GM18870 (cell line): Measurements from ENCODE around the gene AK4.
A peak's percentile ranks its signal among the peaks of the same experiment; 100 is the strongest.
"Not testable (repeated sequence)": the region's sequence is repeated elsewhere in the genome, so short reads cannot be mapped to it uniquely, and the experiment has no call there.

Experiments used
- ATAC-seq: cut with Tn5 transposase; IDR thresholded peaks from one replicate; pipeline ENCODE4 v1.9.1; 2021; ENCODE audit warnings: moderate library complexity; ENCODE audit not compliant: unreplicated experiment

Gene AK4

GRCh38 chr1:65210325-65210724, 62.3 kb downstream of the AK4 start:
- ATAC-seq = no peak

- ATAC-seq = no peak
These were observed 63.3 kb downstream of the AK4 start for GRCh38 chr1:65211331-65211730.

DNA sequence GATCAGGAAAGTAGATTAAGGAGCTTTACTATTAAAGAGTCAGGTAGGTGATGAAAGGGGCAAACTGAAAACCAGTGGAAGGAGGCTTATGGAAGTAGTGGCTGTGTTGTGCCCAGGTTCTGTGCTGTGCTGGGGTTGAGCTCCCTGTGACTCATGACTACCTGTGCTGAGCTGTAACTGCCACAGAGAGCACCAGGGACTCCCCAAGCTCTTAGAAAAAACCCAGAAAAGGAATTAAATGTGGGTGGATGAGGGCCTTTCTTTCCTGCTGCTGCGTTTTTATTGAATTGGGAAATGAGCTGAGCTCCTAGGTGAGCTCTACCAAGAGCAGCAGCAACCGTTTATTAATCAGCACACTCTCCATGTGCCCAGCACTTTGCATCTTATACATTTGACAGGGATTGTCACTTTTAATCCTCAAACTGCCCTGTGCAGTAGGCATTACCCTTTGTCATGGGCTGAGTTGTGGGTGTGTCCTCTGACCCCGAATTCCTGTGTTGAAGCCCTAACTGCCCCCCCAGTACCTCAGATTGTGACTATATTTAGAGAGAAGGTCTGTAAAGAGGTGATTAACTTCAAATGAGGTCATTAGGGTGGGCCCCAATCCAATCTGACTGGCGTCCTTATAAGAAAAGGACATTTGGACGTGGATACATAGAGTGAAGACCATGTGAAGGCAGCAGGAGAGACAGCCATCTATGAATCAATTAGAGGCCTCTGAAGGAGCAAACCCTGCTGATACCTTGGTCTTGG, 65.4 kb downstream of the AK4 start:
- no peak for ATAC-seq

DNA sequence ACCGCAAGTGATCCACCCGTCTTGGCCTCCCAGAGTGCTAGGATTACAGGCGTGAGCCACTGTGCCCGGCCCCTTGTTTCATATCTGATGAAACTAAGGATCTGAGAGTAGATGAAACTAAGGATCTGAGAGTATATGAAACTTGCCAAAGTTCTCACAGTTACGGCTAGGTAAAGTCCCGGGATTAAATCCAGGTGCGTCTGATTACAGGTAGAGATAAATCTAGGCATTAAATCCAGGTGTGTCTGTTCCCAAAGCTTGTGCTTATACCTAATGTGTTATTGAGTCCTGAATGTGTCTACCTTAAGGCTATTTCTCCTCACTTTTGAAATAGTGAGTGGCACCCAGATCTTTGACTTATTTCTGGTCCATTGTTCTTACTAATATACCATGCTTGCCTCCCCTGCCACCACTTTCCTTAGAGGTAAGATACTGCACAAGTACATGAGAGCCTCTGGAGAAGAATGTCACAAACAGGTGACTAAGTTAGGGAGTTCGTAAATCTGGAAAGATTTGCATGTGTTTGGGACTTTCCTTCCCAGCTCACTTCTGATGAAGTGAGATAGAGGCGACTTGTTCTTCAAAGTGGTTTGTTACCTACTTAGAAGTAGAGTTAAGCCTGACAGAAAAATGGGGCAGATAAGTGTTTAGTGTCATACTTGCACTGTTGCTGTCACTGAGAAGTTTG, 66.5 kb downstream of the AK4 start:
- ATAC-seq = no peak

DNA sequence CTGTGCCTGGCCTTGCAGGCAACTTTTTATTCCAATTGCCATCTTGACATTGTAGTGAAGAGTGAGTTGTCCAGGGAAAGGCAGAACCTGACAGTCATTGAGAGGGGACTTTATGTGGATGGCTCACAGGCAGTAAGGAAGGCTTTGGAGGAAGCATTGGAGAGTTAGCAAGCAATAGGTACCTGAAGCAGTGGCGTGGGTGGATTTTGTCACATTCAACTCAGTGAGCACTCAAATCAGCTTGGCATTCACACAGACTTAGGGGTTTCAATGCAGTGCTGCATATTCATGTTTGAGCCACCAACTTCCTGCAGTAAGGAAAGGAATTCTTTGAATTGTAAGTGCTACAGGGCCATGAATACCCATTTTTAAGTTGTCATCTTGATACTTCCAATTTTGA, 69.0 kb downstream of the AK4 start:
- no peak for ATAC-seq

GRCh38 chr1:65221638-65222339, 73.8 kb downstream of the AK4 start:
- ATAC-seq = no peak

- ATAC-seq = no peak
These were observed 74.4 kb downstream of the AK4 start for GRCh38 chr1:65222340-65222940.

GRCh38 chr1:65224681-65225091, 76.7 kb downstream of the AK4 start:
- ATAC-seq = no peak

DNA sequence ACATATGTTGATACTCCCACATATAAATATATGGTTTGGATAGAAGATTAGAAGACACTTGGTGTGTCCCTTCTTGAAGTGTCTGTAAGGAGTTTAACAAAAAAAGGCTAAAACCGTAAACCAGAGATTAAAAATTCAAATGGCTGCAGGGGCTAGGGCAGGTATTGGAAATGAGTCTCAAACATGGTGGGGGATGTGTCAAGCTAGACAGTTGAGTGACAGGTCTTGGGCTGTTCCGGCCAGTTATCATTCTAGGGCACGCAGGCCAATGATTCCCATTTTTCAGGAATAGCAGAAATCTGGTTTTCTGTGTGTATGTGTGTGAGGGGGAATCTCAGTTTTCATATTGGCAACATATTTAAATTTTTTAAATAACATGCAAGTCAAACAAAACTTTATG, 77.2 kb downstream of the AK4 start:
- ATAC-seq = no peak

DNA sequence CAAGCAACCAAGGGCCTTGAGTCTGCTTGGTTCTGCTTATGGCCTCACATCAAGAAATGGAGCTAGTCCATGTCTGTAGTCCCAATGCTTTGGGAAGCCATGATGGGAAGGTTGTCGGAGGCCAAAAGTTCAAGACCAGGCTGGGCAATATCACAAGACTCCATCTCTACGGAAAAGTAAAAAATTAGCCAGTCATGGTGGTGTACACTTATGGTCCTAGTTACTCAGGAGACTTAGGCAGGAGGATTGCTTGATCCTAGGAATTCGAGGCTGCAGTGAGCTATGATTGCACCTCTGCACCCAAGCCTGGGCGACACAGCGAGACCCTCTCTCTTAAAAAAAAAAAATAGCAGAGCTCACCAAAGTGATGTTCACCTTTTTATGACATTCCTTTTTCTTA, 81.2 kb downstream of the AK4 start:
- ATAC-seq = no peak

DNA sequence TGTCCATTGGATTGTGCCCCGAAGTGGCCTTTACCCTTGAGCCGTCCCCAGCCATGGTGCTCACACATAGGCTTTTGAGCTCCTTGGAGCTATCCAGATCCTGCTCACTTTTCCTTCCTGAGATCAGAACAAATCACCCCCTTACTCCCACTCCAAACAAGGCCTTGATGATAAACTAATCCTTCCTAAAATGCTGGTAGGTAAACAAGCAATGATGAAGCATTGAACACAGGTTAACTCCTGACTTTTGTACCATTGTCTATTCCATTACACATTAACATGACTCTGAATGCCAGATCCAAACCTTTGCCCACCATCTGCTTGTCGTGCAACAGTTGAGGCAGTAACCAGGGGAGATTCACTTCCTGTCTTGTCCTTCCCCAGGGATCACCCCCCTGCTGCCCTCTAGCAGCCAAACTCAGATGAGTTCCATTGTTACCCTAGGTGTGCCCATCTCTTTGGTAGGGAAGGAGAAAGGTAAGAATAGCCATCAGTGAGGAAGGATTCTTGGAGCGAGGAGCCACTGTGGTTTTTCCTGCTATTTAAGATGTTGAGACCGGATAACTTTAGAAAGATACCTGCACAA, 81.8 kb downstream of the AK4 start:
- no peak for ATAC-seq

- ATAC-seq = peak; percentile 69
These were observed 82.9 kb downstream of the AK4 start for GRCh38 chr1:65230731-65231481.

GRCh38 chr1:65231718-65232330, 83.8 kb downstream of the AK4 start:
- ATAC-seq = no peak

DNA sequence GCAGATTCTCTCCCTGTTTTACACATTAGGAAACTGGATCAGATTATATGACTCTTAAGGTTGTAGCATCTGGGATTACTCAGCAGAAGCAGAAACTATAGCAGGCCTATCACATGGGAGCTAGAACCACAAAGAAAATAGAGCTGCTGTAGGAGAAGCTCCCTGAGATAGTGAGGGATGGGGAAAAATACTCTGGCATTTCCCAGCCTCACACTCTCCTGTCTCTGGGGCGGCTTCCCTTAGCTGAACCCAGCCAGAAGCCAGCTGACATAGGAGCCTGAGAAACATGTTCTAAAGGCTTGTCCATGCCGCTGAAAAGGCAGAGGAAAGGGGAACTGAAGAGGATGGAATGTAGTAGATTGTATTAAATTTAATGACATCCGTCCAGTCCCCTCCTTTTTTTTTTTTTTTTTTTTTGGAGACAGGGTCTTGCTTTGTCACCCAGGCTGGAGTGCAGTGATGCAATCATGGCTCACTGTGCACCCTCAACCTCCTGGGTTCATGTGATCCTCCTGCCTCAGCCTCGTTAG, 84.5 kb downstream of the AK4 start:
- no peak for ATAC-seq

DNA sequence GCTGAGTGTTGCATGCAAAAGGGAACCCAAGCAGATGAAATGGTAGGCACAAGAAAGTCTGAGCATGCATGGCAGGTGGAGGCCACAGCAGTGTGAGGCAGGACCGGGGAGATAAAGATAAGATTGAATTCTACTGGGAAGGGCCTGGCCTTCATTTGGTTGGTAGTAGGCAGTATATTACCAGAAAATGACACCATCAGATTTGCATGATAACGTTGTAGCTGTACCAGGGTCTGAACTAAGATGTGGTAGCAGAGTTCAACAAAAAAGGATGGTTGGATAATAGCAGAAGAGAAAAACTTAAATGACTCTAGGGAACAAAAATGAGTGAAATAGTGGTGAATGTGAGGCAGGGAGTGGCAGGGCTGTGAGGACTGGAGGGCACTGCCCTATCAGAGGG, 85.8 kb downstream of the AK4 start:
- ATAC-seq = no peak

- ATAC-seq = no peak
These were observed 88.1 kb downstream of the AK4 start for GRCh38 chr1:65235867-65236805.

GRCh38 chr1:65237088-65237487, 89.1 kb downstream of the AK4 start:
- not testable (repeated sequence) for ATAC-seq

DNA sequence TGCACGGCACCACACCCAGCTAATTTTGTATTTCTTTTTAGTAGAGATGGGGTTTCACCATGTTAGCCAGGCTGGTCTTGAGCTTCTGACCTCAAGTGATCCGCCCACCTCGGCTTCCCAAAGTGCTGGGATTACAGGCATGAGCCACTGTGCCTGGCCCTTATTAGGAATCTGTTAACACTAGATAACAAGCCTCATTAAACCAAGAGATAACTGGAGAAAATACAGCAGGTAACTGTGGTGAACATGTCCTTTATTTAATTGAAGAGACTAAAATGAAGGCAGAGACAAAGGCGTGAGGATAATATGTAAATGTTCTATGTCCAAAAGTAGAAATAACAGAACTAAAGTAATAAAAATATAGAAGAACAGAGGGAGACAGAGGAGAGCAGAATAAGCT, 89.5 kb downstream of the AK4 start:
- no peak for ATAC-seq

GRCh38 chr1:65238010-65238409, 90.0 kb downstream of the AK4 start:
- ATAC-seq = no peak
